ENCODE results near the gene FGF8. TPM values are rescaled to one million over a fixed set of nuclear protein-coding genes. Genes with fewer than 3 reads are reported as not detected.

The FGF8 gene
- total RNA-seq, 6 experiments from 2014 or later = not detected

DNA sequence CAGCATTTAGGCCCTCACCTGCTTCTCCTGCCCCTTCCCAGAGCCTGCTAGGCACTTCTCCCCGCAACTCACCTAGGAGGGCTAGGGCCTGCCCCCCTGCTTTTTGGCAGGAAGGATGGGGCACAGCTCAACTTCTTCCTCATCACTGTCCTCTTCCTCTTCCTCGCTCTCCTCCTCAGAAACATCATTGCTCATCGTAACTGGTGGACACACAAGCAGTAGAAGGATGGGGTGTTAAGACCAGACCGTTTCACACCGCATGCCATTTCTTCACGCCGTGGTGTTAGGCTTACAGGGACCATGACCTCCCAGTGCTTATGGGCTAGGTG is 5.7 kb upstream of the FGF8 start:
- no peaks in the 10 kb centered on the region; the same call in 1 of the 2 replicates for H3K9me3 Mint-ChIP-seq

DNA sequence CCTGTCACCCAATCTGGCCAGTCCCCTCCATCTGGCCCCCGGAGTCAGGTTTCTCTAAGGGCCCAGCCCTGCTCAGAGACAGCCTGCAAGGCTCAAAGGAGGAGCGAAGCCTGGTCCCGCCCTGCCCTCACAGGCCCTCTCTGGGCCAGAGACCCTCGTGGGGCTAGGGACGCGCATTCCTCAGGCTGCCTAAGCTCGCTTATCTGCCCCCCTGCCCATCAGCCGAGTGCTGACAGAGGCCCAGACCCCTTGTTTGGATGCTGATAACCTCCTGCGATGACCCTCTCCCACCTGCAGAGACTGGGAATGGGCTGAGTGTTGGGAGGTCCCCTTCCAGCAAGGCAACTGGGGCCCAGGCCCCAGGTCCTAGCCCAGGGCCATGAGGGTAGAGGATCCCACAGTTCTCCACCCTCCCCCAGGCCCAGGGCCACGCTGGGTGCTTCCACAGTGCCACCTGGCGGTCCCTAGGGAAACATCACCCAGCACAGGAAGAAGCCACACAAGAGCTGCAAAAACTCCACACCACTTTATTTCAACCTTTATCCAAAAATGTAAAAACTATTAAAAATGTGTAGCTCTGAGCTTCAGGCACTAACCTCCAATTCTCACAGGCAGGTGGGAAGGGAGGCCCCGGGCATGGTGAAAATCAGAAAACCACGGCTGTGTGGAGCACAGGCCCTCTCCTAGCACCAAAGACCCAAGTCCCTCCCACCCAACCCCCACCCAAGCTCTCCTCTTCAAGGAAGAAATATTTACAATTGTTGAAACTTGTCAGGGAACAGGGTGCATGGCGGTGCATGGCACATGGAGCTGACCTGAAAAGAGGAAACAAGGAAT is 5.1 kb upstream of the FGF8 start:
- Mint-ChIP-seq H3K27me3 (ENCODE audit: insufficient read depth) (peaks cover 16% of the 10 kb centered on the region), H3K4me1 (ENCODE audit: low read depth) (peaks cover 51% of the 10 kb centered on the region), H3K27ac (0 out of 2 replicates have a peak overlapping the region, but pooled peaks have one; percentile 38), H3K9me3 (no peaks in the 10 kb centered on the region; the same call in 1 of the 2 replicates), H3K36me3 (ENCODE audit: low read depth) (peaks cover 5% of the 10 kb centered on the region; the same call in 1 of the 2 replicates), H3K4me3 (peak overlapping the region; percentile 98; the same call in 1 of the 2 replicates)
- TF ChIP-seq, protein P1, sequence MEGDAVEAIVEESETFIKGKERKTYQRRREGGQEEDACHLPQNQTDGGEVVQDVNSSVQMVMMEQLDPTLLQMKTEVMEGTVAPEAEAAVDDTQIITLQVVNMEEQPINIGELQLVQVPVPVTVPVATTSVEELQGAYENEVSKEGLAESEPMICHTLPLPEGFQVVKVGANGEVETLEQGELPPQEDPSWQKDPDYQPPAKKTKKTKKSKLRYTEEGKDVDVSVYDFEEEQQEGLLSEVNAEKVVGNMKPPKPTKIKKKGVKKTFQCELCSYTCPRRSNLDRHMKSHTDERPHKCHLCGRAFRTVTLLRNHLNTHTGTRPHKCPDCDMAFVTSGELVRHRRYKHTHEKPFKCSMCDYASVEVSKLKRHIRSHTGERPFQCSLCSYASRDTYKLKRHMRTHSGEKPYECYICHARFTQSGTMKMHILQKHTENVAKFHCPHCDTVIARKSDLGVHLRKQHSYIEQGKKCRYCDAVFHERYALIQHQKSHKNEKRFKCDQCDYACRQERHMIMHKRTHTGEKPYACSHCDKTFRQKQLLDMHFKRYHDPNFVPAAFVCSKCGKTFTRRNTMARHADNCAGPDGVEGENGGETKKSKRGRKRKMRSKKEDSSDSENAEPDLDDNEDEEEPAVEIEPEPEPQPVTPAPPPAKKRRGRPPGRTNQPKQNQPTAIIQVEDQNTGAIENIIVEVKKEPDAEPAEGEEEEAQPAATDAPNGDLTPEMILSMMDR (IDR thresholded peaks at IDR 0.05) = peak; percentile 98
- DNase-seq = peak; percentile 56

More for the DNA sequence above, 5.7 kb upstream of the FGF8 start:
- Mint-ChIP-seq H3K27me3 (ENCODE audit: insufficient read depth) (peaks cover 15% of the 10 kb centered on the region), H3K4me1 (ENCODE audit: low read depth) (peaks cover 51% of the 10 kb centered on the region), H3K4me3 (peak overlapping the region; percentile 98), H3K36me3 (ENCODE audit: low read depth) (peaks cover 5% of the 10 kb centered on the region; the same call in 1 of the 2 replicates), H3K27ac (peak overlapping the region; percentile 94)
- DNase-seq = no peak
- TF ChIP-seq, protein P1 (IDR thresholded peaks at IDR 0.05) = no peak

DNA sequence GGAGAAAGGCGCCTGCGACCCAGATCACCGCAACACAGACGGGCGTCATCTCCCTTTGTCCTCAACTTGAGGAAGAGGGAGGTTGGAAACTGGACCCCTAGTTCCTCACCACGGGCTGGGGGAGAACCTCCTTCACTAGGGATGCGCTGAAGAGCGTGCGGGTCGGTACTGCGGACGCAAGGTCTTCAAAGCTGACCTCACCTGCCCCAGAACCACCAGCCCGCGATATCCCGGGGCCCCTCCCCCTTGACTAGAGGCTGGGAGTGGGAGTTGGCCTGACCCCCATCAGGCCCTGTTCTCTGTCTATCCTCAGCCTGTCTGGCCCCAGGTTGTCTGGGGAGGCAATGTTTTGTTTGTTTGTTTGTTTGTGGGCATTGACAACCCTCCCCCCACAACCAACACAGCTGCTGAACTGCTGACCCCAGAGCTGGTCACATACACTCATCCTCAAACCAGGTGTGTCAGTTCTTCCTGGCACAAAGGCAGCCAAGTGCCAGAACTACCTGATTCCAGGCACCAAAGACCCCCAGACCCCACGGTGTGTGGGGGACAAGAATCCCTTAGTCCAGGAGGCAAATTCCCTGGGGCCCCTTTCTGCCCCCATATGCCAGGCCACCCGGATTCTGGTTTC is 4.4 kb upstream of the FGF8 start:
- H3K36me3 Mint-ChIP-seq (ENCODE audit: low read depth) = peaks cover 5% of the 10 kb centered on the region; the same call in 1 of the 2 replicates
- peak overlapping the region; percentile 60; the same call in 1 of the 2 replicates for H3K4me3 Mint-ChIP-seq
- TF ChIP-seq, protein P1 (IDR thresholded peaks at IDR 0.05) = no peak; the same call in none of the 2 replicates
- peak overlapping the region; percentile 48; the same call in 1 of the 2 replicates for H3K27ac Mint-ChIP-seq
- H3K9me3 Mint-ChIP-seq = no peaks in the 10 kb centered on the region; the same call in 1 of the 2 replicates
- no peak for DNase-seq
- peaks cover 16% of the 10 kb centered on the region for H3K27me3 Mint-ChIP-seq (ENCODE audit: insufficient read depth)
- peaks cover 50% of the 10 kb centered on the region for H3K4me1 Mint-ChIP-seq (ENCODE audit: low read depth)

DNA sequence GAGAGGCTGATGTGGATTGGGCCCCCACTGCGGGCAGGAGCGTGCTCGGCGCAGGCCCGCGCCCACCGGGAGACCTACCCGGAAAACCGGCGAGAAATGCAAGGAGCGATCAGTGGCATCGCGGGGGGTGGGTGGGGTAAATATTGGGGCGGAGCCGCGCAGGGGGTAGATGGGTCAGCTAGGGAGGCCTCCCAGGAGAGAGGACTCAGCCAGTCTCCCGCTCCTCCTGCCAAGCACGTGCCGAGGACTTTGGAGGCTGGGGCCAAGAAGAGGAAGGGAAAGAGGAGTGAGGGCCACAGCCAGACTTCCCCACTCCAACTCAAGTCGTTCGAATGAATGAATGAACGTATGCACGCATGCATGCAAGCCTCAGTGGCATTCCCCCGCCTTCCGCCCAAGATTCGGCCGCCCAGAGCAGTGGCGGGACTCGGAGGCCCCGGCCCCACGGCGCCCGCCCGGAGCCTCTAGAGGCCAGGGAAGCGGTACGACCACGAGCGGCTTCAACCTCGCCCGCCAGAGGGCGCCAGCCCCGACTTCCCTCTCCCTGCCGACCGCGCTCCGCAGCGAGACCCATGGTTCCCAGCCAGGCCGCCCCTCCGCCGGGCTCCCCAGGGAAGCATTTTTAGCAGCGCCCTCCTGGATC is 3.8 kb upstream of the FGF8 start:
- Mint-ChIP-seq H3K4me3 (peak overlapping the region; percentile 60; the same call in 1 of the 2 replicates), H3K27me3 (ENCODE audit: insufficient read depth) (peaks cover 19% of the 10 kb centered on the region), H3K9me3 (no peaks in the 10 kb centered on the region; the same call in 1 of the 2 replicates), H3K4me1 (ENCODE audit: low read depth) (peaks cover 44% of the 10 kb centered on the region), H3K36me3 (ENCODE audit: low read depth) (peaks cover 5% of the 10 kb centered on the region; the same call in 1 of the 2 replicates), H3K27ac (peak overlapping the region; percentile 48; the same call in 1 of the 2 replicates)
- peak; percentile 27 for DNase-seq
- TF ChIP-seq, protein P1 (IDR thresholded peaks at IDR 0.05) = peak; percentile 96
